ENCODE data around the gene ATP2B3. TPM values are rescaled to one million over a fixed set of nuclear protein-coding genes. Genes with fewer than 3 reads are reported as not detected.

ATP2B3 gene
- total RNA-seq, 1 experiment from 2014 or later = 0.35 TPM

DNA sequence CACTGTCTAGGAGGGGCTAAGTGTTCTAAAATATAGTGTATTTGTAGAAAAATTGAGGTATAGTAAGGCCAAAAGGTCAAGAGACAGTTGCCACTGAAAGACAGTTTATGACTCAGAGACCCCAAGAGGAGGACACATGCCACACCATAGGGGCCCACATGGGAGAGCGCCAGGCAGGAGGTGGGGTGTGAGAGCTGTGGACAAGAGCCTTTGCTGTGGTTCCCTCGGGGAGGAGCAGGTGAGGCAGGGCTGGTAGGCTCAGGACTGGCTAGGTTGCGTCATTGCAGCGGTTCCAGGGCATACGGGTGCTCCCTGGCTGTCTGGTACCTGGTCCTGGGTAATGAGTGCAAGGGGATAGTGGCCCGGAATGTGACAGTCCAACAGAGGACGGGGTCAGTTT is 43.9 kb downstream of the ATP2B3 start:
- TF ChIP-seq, protein P1, sequence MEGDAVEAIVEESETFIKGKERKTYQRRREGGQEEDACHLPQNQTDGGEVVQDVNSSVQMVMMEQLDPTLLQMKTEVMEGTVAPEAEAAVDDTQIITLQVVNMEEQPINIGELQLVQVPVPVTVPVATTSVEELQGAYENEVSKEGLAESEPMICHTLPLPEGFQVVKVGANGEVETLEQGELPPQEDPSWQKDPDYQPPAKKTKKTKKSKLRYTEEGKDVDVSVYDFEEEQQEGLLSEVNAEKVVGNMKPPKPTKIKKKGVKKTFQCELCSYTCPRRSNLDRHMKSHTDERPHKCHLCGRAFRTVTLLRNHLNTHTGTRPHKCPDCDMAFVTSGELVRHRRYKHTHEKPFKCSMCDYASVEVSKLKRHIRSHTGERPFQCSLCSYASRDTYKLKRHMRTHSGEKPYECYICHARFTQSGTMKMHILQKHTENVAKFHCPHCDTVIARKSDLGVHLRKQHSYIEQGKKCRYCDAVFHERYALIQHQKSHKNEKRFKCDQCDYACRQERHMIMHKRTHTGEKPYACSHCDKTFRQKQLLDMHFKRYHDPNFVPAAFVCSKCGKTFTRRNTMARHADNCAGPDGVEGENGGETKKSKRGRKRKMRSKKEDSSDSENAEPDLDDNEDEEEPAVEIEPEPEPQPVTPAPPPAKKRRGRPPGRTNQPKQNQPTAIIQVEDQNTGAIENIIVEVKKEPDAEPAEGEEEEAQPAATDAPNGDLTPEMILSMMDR (conservative IDR thresholded peaks at IDR 0.05) = no peak
- Histone ChIP-seq H2BK15ac (ENCODE audit: low read depth, low read length) (no peak overlapping the region), H3K27ac (ENCODE audit: insufficient read length, low read depth, low read length) (no peak overlapping the region), H4K5ac (ENCODE audit: insufficient read length, low read depth, low read length) (no peak overlapping the region), H3K27me3 (ENCODE audit: insufficient read depth, low read length) (no peaks in the 10 kb centered on the region), H3K9ac (ENCODE audit: extremely low read depth, insufficient read length, low read length) (no peak overlapping the region), H3T11ph (ENCODE audit: low read length) (no peak overlapping the region), H2BK5ac (ENCODE audit: insufficient read length, low read length) (no peak overlapping the region), H3K4ac (ENCODE audit: low read depth, low read length) (no peak overlapping the region), H3K4me1 (ENCODE audit: insufficient read depth, low read length) (no peaks in the 10 kb centered on the region), H3K79me1 (ENCODE audit: insufficient read depth, low read depth, low read length, poor library complexity, severe bottlenecking) (no peaks in the 10 kb centered on the region), H4K20me1 (ENCODE audit: control insufficient read depth, insufficient read depth, insufficient read length) (no peaks in the 10 kb centered on the region), H3K23me2 (ENCODE audit: insufficient read length, low read depth, low read length, poor library complexity, severe bottlenecking) (no peaks in the 10 kb centered on the region), H2AFZ (ENCODE audit: low read length) (no peak overlapping the region), H2BK120ac (ENCODE audit: low read depth, low read length, poor library complexity, severe bottlenecking) (no peak overlapping the region), H3K23ac (ENCODE audit: insufficient read length, low read depth, low read length) (no peak overlapping the region), H2BK12ac (ENCODE audit: insufficient read length, low read depth, low read length) (no peak overlapping the region), H2BK20ac (ENCODE audit: low read depth, low read length, poor library complexity, severe bottlenecking) (no peak overlapping the region), H2AK5ac (ENCODE audit: insufficient read length, low read length) (no peak overlapping the region), H3K14ac (ENCODE audit: insufficient read depth, low read length) (no peak overlapping the region), H4K91ac (ENCODE audit: insufficient read length, low read depth, low read length) (no peak overlapping the region), H3K9me3 (ENCODE audit: control insufficient read depth, low read depth, low read length) (peaks cover 28% of the 10 kb centered on the region), H3K56ac (ENCODE audit: insufficient read length, low read depth, low read length) (no peak overlapping the region), H3K18ac (ENCODE audit: insufficient read length, low read depth, low read length) (no peak overlapping the region), H3K79me2 (ENCODE audit: insufficient read depth, low read length) (no peaks in the 10 kb centered on the region), H4K8ac (replicated peaks; ENCODE audit: insufficient read length, low read depth, low read length) (no peak overlapping the region), H3K4me2 (ENCODE audit: insufficient read depth, insufficient read length, low read length) (no peak overlapping the region)
- Mint-ChIP-seq H3K27ac (no peak overlapping the region), H3K4me1 (0 out of 4 replicates have a peak, but pooled peaks cover 2 to 3% of the 10 kb centered on the region in 2 experiments), H3K27me3 (ENCODE audit: low read depth) (peaks cover 16% of the 10 kb centered on the region), H3K9me3 (peaks cover 71 to 76% of the 10 kb centered on the region in 2 experiments), H3K4me3 (no peak overlapping the region), H3K36me3 (ENCODE audit: insufficient read depth in 1 of 3, low read depth in 3 of 3) (peaks cover 5 to 7% (median 5%) of the 10 kb centered on the region in 3 experiments; a peak in 4 of 7 replicates)
- no peak for DNase-seq
- WGBS (ENCODE audit: extremely low coverage, insufficient read length, low lambda C conversion rate) = no CpG with 5 or more reads among the region's 7 CpGs

All from H9 (cell line).